Superior temporal gyrus (tissue), 1 donor: Measurements from ENCODE around the gene LAMA5.

Source experiments
- DNase-seq: peaks from one replicate; pipeline ENCODE4 v3.0.0-alpha.2; 2016; ENCODE audit errors: extremely low spot score

Gene LAMA5

DNA sequence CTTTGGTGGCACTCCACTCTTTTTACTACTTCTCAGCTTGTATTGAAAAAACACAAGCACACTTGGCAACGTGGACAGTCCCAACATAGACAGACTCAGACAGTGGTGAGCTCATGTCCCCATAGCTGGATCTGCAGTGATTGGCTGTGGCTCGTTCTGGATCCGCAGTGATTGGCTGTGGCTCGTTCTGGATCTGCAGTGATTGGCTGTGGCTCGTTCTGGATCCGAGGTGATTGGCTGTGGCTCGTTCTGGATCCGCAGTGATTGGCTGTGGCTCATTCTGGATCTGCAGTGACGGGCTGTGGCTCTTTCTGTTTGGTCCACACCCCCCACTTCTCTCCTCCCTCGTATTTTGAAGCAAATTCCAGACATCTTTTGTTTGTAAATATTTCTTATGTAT, 100.8 kb downstream of the LAMA5 start:
- no peak for DNase-seq

- no peak for DNase-seq
These were observed 101.7 kb downstream of the LAMA5 start for GRCh38 chr20:62265365-62265764.

DNA sequence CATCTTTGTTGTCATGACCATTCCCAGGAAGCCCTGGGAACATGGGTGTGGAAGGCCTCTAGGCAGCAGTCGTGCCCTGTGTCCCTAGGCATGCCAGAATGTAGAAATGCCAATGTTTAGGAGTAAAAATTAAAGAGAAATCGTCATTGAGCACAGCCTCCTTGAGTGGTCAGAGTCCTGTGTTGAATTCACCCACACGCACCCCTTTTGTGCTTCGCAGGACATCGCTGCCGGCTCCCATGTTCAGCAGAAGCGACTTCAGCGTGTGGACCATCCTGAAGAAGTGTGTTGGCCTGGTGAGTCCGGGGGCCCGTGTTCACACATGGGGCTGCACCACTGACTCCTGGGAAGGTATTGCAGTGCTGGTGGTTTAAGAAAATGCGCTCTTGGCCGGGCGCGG, 103.7 kb downstream of the LAMA5 start:
- DNase-seq, result no peak

DNA sequence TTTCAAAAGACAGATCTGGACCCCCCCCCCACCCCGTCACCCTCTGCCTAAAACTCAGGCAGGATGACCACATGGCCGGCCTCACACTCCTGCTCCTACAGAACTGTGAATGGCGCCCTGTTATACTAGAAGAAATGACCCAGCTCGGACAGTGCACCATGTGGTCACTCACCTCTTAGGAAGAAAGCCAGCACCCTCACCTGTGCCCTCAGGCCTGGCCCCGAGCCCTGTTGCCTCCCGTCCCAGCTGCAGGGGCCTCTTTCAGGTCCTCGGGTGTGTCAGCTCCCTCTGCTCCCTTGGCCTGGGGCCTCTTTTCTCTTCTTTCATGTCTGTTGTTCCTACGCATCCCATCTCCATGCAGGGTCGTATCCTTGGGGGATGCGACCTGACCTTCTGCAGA, 105.0 kb downstream of the LAMA5 start:
- no peak for DNase-seq

GRCh38 chr20:62259294-62259565, 107.9 kb downstream of the LAMA5 start:
- no peak for DNase-seq
